A673 (cell line): ENCODE measurements around the gene SLC7A8. TPM values are rescaled to one million over a fixed set of nuclear protein-coding genes. Genes with fewer than 3 reads are reported as not detected.

Experiments used
- BruUV-seq: library from RNA; stranded (reverse); fragments of 400-500 nt; replicated peaks from 2 replicates; lab custom pipeline; 2021; lab: Mats Ljungman, UMichigan
- CTCF ChIA-PET: fragments of 300-600 bp; sonication (Branson Sonifier 250); formaldehyde crosslinking; loops from one replicate; lab custom pipeline; 2022; ENCODE audit warnings: antibody characterized with exemption; lab: Charles Lee
- POLR2A ChIA-PET: fragments of 300-600 bp; sonication (Branson Sonifier 250); formaldehyde crosslinking; loops from one replicate; lab custom pipeline; 2022; ENCODE audit warnings: antibody characterized with exemption; ENCODE audit not compliant: low non-redundant PET; lab: Charles Lee
- DNase-seq: peaks from one replicate; pipeline ENCODE4 v3.0.0-alpha.2; 2015; ENCODE audit warnings: low spot score
- H3K27ac ChIP-seq: fragments of 200-600 bp; sonication (generic); 2 replicates; pipeline ENCODE4 v1.5.1; 2016; ENCODE audit warnings: mixed run types, low read depth, mild to moderate bottlenecking, mixed read lengths, antibody characterized with exemption, low read length; ENCODE audit not compliant: poor library complexity, severe bottlenecking
- H3K27me3 ChIP-seq: fragments of 200-600 bp; sonication (generic); replicated peaks from 2 replicates; pipeline ENCODE4 v1.6.1; 2017; ENCODE audit warnings: mixed run types, low read depth, mild to moderate bottlenecking, mixed read lengths, antibody characterized with exemption, low read length; ENCODE audit not compliant: insufficient read depth, poor library complexity
- H3K36me3 ChIP-seq: fragments of 200-600 bp; sonication (generic); 2 replicates; pipeline ENCODE4 v1.6.1; 2016; ENCODE audit warnings: mixed run types, mild to moderate bottlenecking, mixed read lengths, antibody characterized with exemption, low read length; ENCODE audit not compliant: insufficient read depth, poor library complexity, severe bottlenecking
- H3K4me1 ChIP-seq: fragments of 200-600 bp; sonication (generic); 2 replicates; pipeline ENCODE4 v1.6.1; 2017; ENCODE audit warnings: mixed run types, mild to moderate bottlenecking, mixed read lengths, antibody characterized with exemption, low read length; ENCODE audit not compliant: insufficient read depth, poor library complexity, severe bottlenecking
- H3K4me3 ChIP-seq: fragments of 200-600 bp; sonication (generic); 2 replicates; pipeline ENCODE4 v1.5.1; 2016; ENCODE audit warnings: low read depth, mixed run types, mild to moderate bottlenecking, mixed read lengths, low read length; ENCODE audit not compliant: poor library complexity, severe bottlenecking
- H3K9me3 ChIP-seq: fragments of 200-600 bp; sonication (generic); 2 replicates; pipeline ENCODE4 v1.6.1; 2016; ENCODE audit warnings: mixed run types, low read depth, mild to moderate bottlenecking, mixed read lengths, antibody characterized with exemption, low read length; ENCODE audit not compliant: poor library complexity, severe bottlenecking
- EZH2 ChIP-seq: fragments of 200-600 bp; sonication (generic); IDR thresholded peaks from 2 replicates; pipeline ENCODE4 v1.6.1; 2017; ENCODE audit warnings: borderline replicate concordance, low read depth, mild to moderate bottlenecking, mixed read lengths, antibody characterized with exemption, low read length; ENCODE audit not compliant: poor library complexity, severe bottlenecking
- intact Hi-C: fragments of 100-400 bp; cut with micrococcal nuclease; formaldehyde crosslinking; loops from one replicate; pipeline ENCODE4 v1.10.0; 2022; ENCODE audit not compliant: unreplicated experiment
- total RNA-seq: library from RNA; stranded (reverse); gene quantifications from 2 replicates; pipeline ENCODE4 v1.2.3, GENCODE V29; 2021
- TF ChIP-seq, protein P1 (sequence below): fragments of 300-800, 200-600 bp; sonication (generic); conservative IDR thresholded peaks from 2 replicates; pipeline ENCODE4 v1.5.1; 2017; ENCODE audit warnings: low read depth, mild to moderate bottlenecking, antibody characterized with exemption, low read length, moderate library complexity, mixed read lengths

Gene SLC7A8
- total RNA-seq, 1 experiment from 2014 or later = 18.3 TPM

DNA sequence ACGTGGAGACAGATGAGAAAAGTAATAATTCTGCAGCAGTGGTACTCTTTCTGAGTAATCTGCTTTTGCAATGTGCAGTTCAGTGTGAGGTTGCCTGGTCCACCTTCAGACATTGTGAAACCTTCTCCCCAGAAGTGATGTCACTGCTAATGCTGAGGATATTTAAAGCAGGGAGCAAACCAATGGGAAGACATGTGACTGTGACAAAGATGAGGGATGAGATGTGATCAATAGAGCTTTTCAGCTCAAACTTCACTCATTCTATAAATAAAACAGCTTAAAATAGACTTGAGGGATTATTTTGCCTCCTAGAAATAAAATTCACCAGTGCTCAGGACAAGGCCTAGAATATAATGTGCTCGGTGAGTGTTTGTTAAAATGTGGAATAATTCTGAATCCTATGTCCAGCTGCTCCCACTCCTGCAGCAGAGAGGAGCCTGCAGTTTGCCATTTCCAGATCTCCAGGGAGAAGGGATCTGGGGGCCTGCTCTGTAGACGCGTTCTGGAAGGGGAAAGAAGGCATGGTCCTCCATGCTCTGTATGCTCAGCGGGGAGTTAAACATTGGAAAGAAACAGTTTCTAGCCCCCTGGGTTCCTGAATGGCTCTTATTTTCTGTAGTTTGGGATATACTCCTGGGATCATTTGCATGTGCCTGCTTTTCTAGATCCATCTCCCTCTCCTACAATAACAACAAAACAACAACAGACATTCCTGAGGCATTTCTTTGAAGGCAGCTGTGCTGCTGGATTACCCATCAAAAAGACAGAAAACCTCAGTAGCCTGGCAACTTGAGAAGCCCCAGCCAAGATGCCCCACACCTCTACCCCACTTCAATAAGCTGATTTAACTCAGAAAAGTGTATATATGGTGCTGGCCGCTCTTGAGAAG is 8.9 kb downstream of the SLC7A8 start:
- POLR2A ChIA-PET = interaction anchor here (0.6 kb wide), 1 partner anchor 9 kb away, joined by 29 read pairs; the partner anchor contains the start of gene SLC7A8
- BruUV-seq = no TSS peak

DNA sequence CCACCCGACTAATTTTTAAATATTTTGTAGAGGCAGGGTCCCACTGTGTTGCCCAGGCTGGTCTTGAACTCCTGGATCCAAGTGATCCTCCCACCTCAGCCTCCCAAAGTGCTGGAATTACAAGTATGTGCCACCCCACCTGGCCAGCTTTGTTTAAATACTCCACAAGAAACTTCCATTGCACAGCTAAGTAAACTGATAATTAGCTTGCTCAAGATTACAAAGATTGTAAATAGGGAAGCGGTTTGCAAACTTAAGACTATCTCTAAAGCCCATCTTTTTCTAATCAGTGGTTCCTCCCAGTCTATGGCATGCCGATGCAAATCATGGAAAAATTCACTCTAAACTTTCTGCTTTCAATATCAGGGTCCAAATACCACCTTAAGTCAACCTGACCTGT is 9.7 kb downstream of the SLC7A8 start:
- Histone ChIP-seq H3K27ac (no peak overlapping the region), H3K9me3 (no peaks in the 10 kb centered on the region), H3K27me3 (no peaks in the 10 kb centered on the region), H3K4me1 (peaks cover 37% of the 10 kb centered on the region), H3K36me3 (no peaks in the 10 kb centered on the region), H3K4me3 (no peak overlapping the region)
- intact Hi-C loops = no loop called here
- BruUV-seq = no TSS peak
- ChIA-PET POLR2A (interaction anchor here (0.6 kb wide), 1 partner anchor 9 kb away, joined by 29 read pairs; the partner anchor contains the start of gene SLC7A8), CTCF (no interaction called here)
- TF ChIP-seq, protein P1, sequence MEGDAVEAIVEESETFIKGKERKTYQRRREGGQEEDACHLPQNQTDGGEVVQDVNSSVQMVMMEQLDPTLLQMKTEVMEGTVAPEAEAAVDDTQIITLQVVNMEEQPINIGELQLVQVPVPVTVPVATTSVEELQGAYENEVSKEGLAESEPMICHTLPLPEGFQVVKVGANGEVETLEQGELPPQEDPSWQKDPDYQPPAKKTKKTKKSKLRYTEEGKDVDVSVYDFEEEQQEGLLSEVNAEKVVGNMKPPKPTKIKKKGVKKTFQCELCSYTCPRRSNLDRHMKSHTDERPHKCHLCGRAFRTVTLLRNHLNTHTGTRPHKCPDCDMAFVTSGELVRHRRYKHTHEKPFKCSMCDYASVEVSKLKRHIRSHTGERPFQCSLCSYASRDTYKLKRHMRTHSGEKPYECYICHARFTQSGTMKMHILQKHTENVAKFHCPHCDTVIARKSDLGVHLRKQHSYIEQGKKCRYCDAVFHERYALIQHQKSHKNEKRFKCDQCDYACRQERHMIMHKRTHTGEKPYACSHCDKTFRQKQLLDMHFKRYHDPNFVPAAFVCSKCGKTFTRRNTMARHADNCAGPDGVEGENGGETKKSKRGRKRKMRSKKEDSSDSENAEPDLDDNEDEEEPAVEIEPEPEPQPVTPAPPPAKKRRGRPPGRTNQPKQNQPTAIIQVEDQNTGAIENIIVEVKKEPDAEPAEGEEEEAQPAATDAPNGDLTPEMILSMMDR = no peak
- TF ChIP-seq EZH2 = no peak
- DNase-seq = no peak

More for the DNA sequence above, 8.9 kb downstream of the SLC7A8 start:
- H3K4me1 ChIP-seq = peaks cover 37% of the 10 kb centered on the region
- no peaks in the 10 kb centered on the region for H3K36me3 ChIP-seq
- no peak for DNase-seq
- intact Hi-C loops = no loop called here
- H3K9me3 ChIP-seq = no peaks in the 10 kb centered on the region
- H3K27me3 ChIP-seq = no peaks in the 10 kb centered on the region
- no peak overlapping the region for H3K27ac ChIP-seq
- H3K4me3 ChIP-seq = no peak overlapping the region
- CTCF ChIA-PET = no interaction called here
- TF ChIP-seq, protein P1 = no peak
- TF ChIP-seq EZH2 = no peak

DNA sequence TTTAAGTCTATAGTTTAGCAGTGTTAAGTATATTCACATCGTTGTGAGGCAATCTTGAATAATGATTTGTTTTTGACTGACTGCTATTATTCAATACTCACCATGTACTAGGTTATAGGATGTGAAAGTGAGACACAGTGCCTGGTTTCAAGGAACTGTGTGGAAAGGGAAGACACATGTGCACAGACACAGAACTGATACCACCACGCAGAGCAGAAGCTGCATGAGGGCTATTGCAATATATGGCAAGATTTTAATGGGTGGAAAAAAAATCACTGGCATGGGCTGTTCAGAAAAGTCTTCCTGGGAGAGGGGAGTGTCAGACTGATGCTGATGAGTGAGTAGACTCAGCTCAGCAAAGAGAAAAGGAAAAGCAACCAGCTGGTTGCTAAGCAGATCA is 10.4 kb downstream of the SLC7A8 start:
- intact Hi-C loops = no loop called here
- Histone ChIP-seq H3K4me3 (no peak overlapping the region), H3K9me3 (no peaks in the 10 kb centered on the region), H3K4me1 (peaks cover 37% of the 10 kb centered on the region), H3K36me3 (no peaks in the 10 kb centered on the region), H3K27ac (no peak overlapping the region), H3K27me3 (no peaks in the 10 kb centered on the region)
- ChIA-PET POLR2A (no interaction called here), CTCF (no interaction called here)
- BruUV-seq = no TSS peak
- no peak for DNase-seq
- TF ChIP-seq EZH2 = no peak
- TF ChIP-seq, protein P1 = no peak
